Nephron progenitor cell (in vitro differentiated cells): ENCODE data around the gene ABHD10.

ENCODE experiments used
- DNase-seq: peaks from one replicate; pipeline ENCODE4 v3.0.0; 2021
- H3K27ac Mint-ChIP-seq: 2 replicates; pipeline ENCODE4 v1.8.0; 2021; ENCODE audit warnings: mild to moderate bottlenecking, moderate library complexity, mixed read lengths
- H3K27me3 Mint-ChIP-seq: 2 replicates; pipeline ENCODE4 v1.8.0; 2021; ENCODE audit warnings: mild to moderate bottlenecking, low read depth, mixed read lengths; ENCODE audit not compliant: poor library complexity
- H3K36me3 Mint-ChIP-seq: 2 replicates; pipeline ENCODE4 v1.8.0; 2021; ENCODE audit warnings: low read depth, mixed read lengths
- H3K4me1 Mint-ChIP-seq: 2 replicates; pipeline ENCODE4 v1.8.0; 2021; ENCODE audit warnings: mixed read lengths
- H3K4me3 Mint-ChIP-seq: 2 replicates; pipeline ENCODE4 v1.8.0; 2021; ENCODE audit warnings: mild to moderate bottlenecking, moderate library complexity, mixed read lengths
- H3K9me3 Mint-ChIP-seq: 2 replicates; pipeline ENCODE4 v1.8.0; 2021; ENCODE audit warnings: mild to moderate bottlenecking, moderate library complexity, mixed read lengths
- TF ChIP-seq, protein P1 (sequence below): fragments of 200-600 bp; sonication (generic); IDR thresholded peaks from 2 replicates; pipeline ENCODE4 v1.5.0; 2021; ENCODE audit warnings: antibody characterized with exemption

The ABHD10 gene

DNA sequence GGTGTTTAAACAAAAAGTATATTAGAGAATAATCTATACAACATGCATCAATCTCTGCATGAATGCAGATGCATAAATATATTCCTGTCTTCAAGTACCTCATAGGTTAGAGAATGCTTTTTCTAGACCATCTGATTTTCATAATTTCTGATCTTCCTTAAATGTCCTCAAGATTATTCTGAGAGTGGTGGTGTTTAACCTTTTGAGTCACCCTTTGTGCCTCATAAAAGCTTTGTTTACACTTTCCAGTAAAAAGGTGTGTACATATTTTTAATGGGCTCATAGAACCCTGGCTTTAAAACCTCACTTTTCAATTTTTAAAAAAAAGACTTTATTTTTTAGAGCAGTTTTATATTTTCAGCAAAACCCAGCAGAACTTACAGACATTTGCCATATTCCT, 41.0 kb upstream of the ABHD10 start:
- H3K36me3 Mint-ChIP-seq = peaks cover 75% of the 10 kb centered on the region
- H3K9me3 Mint-ChIP-seq = no peaks in the 10 kb centered on the region
- no peak overlapping the region for H3K27ac Mint-ChIP-seq
- TF ChIP-seq, protein P1, sequence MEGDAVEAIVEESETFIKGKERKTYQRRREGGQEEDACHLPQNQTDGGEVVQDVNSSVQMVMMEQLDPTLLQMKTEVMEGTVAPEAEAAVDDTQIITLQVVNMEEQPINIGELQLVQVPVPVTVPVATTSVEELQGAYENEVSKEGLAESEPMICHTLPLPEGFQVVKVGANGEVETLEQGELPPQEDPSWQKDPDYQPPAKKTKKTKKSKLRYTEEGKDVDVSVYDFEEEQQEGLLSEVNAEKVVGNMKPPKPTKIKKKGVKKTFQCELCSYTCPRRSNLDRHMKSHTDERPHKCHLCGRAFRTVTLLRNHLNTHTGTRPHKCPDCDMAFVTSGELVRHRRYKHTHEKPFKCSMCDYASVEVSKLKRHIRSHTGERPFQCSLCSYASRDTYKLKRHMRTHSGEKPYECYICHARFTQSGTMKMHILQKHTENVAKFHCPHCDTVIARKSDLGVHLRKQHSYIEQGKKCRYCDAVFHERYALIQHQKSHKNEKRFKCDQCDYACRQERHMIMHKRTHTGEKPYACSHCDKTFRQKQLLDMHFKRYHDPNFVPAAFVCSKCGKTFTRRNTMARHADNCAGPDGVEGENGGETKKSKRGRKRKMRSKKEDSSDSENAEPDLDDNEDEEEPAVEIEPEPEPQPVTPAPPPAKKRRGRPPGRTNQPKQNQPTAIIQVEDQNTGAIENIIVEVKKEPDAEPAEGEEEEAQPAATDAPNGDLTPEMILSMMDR = no peak
- no peak for DNase-seq
- no peaks in the 10 kb centered on the region for H3K27me3 Mint-ChIP-seq
- no peaks in the 10 kb centered on the region for H3K4me1 Mint-ChIP-seq
- H3K4me3 Mint-ChIP-seq = no peak overlapping the region

DNA sequence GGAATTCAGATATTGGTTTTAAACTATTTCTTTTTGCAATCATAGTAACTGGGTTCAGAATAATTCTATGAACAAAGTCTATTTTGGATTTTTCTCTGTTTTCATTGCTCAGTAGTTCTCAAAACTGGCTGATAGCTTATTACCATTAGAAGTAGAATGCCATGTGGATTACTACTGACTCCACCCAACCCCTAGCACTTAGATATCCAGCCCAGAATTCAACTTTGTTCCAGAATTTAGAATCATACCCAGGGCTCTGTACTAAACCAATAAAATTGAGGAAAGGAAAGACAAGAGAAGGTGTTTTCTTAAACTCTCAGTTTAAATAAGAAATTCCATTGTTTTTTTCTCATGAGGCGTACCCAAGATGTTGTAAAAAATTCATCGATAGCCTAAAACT, 39.0 kb upstream of the ABHD10 start:
- no peaks in the 10 kb centered on the region for H3K9me3 Mint-ChIP-seq
- H3K4me3 Mint-ChIP-seq = no peak overlapping the region
- H3K27me3 Mint-ChIP-seq = no peaks in the 10 kb centered on the region
- TF ChIP-seq, protein P1 = no peak
- no peak overlapping the region for H3K27ac Mint-ChIP-seq
- H3K4me1 Mint-ChIP-seq = no peaks in the 10 kb centered on the region
- no peak for DNase-seq
- H3K36me3 Mint-ChIP-seq = peaks cover 62% of the 10 kb centered on the region

DNA sequence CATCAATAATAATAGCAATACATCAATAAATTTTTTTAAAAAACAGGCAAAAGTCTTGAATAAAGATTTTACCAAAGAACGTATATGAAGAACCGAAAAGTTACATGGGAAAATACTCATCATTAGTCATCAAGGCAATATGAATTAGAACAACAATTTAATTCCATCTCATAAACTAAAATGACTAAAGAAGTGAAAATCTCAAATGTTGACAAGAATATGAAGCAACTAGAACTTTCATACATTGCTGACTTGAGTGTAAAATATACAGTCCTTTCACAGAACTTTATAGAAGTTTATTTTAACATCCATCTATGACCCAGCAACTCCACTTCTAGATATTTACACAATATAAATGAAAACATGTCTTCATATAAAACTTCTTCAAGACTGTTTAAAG, 35.3 kb upstream of the ABHD10 start:
- no peaks in the 10 kb centered on the region for H3K27me3 Mint-ChIP-seq
- H3K4me3 Mint-ChIP-seq = no peak overlapping the region
- no peaks in the 10 kb centered on the region for H3K9me3 Mint-ChIP-seq
- H3K4me1 Mint-ChIP-seq = peaks cover 12% of the 10 kb centered on the region
- no peak for DNase-seq
- no peak overlapping the region for H3K27ac Mint-ChIP-seq
- peaks cover 49% of the 10 kb centered on the region for H3K36me3 Mint-ChIP-seq
- TF ChIP-seq, protein P1 = no peak

DNA sequence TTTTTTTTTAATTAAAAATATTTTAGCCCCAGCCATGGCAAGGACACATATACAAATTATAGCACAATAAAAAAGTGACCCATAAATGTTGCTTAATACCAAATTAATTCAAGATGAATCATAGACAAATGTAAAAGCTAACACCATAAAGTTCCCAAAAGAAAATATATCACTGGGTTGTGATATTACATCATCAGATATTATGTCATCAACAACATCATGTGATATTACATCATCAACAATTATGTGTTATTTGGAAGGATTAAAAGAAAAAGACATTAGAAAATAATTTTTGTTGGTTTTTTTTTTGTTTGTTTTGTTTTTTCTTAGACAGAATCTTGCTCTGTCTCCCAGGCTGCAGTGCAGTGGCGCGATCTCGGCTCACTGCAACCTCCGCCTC, 34.5 kb upstream of the ABHD10 start:
- Mint-ChIP-seq H3K27ac (no peak overlapping the region), H3K9me3 (no peaks in the 10 kb centered on the region), H3K27me3 (no peaks in the 10 kb centered on the region), H3K4me3 (no peak overlapping the region), H3K4me1 (peaks cover 12% of the 10 kb centered on the region), H3K36me3 (peaks cover 42% of the 10 kb centered on the region)
- DNase-seq = no peak
- TF ChIP-seq, protein P1 = no peak

DNA sequence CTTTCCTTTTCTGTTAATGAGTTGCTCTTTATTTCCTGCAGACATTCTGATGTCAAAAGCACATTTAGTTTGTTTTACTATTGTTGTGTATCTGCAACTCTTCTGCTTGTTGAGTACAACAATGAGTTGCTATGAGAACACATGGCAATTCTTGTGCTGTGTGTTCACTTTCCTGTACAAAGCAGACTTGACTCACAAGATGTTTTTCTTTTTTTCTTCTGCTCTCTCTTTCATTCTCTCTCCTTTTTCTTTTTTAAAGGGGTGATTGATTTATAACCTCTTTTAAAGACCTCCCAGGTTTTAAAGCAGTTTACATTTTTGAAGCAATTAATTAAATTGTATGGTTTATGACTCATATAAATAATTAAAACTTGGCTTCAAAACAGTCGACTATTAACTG, 31.6 kb upstream of the ABHD10 start:
- H3K27me3 Mint-ChIP-seq = no peaks in the 10 kb centered on the region
- H3K27ac Mint-ChIP-seq = no peak overlapping the region
- no peak for DNase-seq
- no peak overlapping the region for H3K4me3 Mint-ChIP-seq
- TF ChIP-seq, protein P1 = no peak
- no peaks in the 10 kb centered on the region for H3K9me3 Mint-ChIP-seq
- peaks cover 12% of the 10 kb centered on the region for H3K4me1 Mint-ChIP-seq
- H3K36me3 Mint-ChIP-seq = peaks cover 23% of the 10 kb centered on the region

DNA sequence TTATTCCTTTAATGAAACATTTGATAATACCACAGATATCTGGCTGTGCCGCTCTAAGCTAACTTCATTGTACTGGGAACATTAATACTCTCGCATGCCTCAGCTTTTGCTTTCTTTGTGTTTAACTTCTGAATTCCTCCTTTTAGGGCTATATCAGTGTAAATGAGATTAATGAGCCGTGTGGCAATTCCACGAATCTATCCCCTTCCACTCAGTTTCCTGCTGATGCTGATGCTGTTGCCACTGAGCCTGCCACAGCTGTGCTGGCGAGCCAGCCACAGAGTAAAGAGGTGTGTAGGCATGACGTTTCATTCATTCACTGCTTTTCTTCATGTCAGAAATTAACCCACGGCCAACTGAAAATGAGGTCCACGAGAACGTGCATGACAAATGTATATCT, 30.0 kb upstream of the ABHD10 start:
- H3K9me3 Mint-ChIP-seq = no peaks in the 10 kb centered on the region
- no peaks in the 10 kb centered on the region for H3K27me3 Mint-ChIP-seq
- TF ChIP-seq, protein P1 = no peak
- no peak overlapping the region for H3K4me3 Mint-ChIP-seq
- peaks cover 27% of the 10 kb centered on the region for H3K36me3 Mint-ChIP-seq
- H3K4me1 Mint-ChIP-seq = peaks cover 12% of the 10 kb centered on the region
- no peak for DNase-seq
- no peak overlapping the region for H3K27ac Mint-ChIP-seq
